Transverse colon (tissue), 3 donors: ENCODE measurements around the gene SNTG2.

Experiments used
- CTCF ChIP-seq, 5 experiments: fragments of 200-600 bp in 3 of 5; fragments of 450-650 bp in 2 of 5; sonication (generic) in 3 of 5; IDR thresholded peaks; 1 replicate in 2 of 5; 2 replicates in 3 of 5; pipeline ENCODE4 v1.5.1; 2016 to 2017; ENCODE audit warnings: antibody characterized with exemption in 5 of 5, inconsistent platforms in 3 of 5, mild to moderate bottlenecking in 2 of 5, moderate library complexity in 1 of 5
- POLR2A ChIP-seq: fragments of 450-650 bp; IDR thresholded peaks from one replicate; pipeline ENCODE4 v1.6.1; 2016; ENCODE audit warnings: antibody characterized with exemption, mild to moderate bottlenecking, moderate library complexity

- TF ChIP-seq CTCF (IDR thresholded peaks at IDR 0.05) (no peak), POLR2A (no peak)
These were observed 446.7 kb downstream of the SNTG2 start for GRCh38 chr2:1397350-1397749.
